GM12874 (cell line): ENCODE results near the gene HOXD3.

ENCODE experiments used
- TF ChIP-seq, protein P1 (sequence below): IDR thresholded peaks from 2 replicates; pipeline ENCODE4 v1.5.1; 2011; ENCODE audit warnings: low read depth, mild to moderate bottlenecking, control low read depth, low read length, moderate library complexity; ENCODE audit not compliant: insufficient read depth

HOXD3 gene

DNA sequence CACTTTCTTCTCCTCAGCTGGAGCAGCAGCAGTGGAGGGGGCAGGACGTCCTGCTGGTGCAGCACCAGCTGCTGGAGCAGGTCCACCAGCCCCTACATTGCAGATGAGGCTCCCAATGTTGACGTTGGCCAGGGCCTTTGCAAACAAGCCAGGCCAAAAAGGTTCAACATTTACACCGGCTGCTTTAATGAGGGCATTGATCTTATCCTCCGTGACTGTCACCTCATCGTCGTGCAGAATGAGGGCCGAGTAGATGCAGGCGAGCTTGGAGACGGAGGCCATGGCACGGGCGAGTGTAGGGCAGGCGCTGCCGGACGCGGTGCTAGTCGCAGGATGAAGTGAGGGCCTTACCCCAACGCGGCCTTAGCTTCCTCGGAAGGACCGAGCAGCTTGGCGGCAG is 43.9 kb downstream of the HOXD3 start:
- TF ChIP-seq, protein P1, sequence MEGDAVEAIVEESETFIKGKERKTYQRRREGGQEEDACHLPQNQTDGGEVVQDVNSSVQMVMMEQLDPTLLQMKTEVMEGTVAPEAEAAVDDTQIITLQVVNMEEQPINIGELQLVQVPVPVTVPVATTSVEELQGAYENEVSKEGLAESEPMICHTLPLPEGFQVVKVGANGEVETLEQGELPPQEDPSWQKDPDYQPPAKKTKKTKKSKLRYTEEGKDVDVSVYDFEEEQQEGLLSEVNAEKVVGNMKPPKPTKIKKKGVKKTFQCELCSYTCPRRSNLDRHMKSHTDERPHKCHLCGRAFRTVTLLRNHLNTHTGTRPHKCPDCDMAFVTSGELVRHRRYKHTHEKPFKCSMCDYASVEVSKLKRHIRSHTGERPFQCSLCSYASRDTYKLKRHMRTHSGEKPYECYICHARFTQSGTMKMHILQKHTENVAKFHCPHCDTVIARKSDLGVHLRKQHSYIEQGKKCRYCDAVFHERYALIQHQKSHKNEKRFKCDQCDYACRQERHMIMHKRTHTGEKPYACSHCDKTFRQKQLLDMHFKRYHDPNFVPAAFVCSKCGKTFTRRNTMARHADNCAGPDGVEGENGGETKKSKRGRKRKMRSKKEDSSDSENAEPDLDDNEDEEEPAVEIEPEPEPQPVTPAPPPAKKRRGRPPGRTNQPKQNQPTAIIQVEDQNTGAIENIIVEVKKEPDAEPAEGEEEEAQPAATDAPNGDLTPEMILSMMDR: no peak

DNA sequence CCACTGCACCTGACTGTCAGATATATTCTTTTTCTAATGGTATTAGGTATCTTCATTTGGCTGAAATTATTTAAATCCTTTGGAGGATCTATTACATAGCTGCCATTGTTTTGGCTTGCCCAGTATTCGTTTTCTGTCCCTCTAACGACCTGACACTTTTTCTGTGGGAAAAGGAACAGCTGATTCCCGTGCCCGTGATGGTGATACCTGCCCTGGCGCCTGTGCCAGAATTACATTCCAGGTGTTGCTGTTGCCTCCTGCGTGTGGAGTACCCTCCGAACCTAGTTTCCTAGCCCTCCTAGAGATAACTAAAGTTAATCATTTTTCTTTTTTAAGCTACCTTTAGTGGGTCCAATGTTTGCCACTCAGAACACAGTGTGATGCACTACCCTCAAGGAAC is 45.4 kb downstream of the HOXD3 start:
- TF ChIP-seq, protein P1: no peak

DNA sequence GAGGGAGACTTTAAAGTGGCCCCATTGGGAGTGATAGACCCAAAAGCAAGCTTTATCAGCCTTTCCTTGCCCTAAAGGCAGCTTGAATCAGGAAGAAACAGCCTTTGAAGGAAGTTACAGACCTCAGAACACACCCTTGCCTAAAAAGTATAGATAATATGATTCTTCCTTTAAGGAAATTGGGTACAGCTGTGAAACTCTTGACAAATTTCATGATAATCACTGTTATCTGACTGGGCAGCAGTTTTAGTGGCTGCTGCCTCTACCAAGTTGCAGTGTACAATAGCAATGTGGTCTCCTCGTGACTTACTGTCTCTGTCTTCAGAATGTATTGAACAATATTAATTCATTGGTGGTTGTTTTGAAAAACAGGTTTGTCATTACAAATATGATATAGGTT is 48.0 kb downstream of the HOXD3 start:
- TF ChIP-seq, protein P1: no peak

DNA sequence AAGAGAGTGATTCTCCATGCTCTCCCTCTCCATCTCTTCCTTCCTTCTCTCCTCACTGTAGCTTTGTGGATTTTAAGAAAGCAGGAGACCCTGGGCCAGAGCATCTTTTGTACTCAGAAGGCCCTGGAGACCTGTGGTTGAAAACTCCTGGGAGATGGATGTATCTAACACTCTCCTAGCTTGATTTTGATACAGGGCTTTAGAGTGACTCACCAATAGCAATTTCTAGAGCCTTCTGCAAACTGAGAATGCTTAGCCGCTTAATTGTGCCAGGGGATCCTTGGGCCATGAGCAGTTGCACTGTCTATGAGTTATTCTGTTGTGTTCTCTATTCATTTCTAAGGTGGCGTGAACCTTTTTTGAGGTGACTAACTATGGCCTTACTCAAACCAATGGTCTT is 49.0 kb downstream of the HOXD3 start:
- TF ChIP-seq, protein P1: no peak

DNA sequence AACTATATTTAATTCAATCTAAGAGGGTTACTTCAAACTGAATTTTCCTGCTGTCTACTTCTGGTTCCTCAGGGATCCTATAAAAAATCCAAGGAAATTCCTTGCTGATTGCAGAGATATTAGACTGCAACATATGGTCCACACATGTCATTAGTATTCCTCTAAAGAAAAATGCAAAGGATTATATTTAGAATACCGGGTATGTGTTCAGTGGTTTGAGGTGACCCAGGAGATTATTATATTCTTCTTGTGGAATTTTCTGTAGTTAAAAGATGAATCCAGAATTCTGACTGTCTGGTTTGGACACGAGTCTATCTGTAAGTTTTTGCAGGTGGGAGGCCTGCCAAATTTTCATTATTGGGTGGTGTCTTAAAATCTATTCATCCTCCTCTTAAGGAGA is 49.6 kb downstream of the HOXD3 start:
- TF ChIP-seq, protein P1: no peak

DNA sequence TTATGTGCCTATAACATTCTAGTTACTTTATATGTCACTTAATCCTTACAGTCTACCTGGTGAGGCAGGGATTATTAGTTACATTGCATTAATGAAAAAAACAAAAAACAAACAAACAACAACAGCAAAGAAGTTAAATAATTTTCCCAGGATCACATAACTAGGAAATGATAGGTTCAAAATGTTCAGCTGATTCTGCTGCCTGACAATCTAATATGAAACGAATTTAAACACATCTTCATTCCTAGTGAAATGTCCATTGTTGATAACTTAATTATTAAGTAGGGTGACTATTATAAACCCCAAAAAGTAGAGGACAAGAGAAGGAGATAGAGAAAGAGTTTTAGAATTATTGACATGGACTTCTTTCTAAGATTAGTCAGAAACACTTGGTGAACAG is 54.0 kb downstream of the HOXD3 start:
- TF ChIP-seq, protein P1: no peak

DNA sequence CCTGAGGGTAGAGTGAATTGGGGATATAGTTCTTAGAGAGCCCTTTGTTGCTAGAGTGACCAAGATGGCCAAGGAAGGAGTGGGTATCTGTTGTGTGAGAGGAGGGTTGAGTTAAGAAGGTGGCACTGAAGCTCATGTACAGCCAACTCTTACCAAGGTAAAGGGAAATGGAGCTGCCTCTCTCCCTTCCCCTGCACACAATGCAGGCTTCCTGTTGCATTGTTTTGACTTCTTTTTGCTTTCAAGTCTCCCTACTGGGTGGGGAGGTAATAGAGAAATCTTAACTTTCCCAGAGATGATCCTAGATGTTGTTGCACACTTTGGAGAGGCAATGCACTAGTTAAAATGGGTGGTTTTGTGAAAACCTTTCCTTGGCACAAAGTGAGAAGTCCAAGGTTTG is 55.2 kb downstream of the HOXD3 start:
- TF ChIP-seq, protein P1: no peak

DNA sequence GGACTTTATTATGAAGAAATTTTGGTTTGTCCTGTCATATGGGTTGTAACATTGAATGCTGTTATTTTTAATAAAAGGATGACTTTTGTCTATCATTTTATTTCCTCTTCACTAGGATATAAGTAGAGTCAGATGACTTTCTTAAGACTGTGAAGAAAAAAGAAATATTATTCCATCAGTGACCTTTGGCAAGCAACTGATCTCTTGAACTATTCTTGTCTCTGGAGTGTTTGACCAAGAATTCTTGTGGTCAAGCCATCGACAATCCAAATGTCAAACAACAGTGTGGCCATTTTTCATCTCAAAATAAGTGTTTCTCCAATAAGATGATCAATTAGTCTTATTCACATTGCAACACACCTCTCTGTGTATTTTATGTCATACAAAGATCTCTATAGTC is 56.3 kb downstream of the HOXD3 start:
- TF ChIP-seq, protein P1: no peak
